A673 (cell line): Measurements from ENCODE around the gene CENPS. TPM values are rescaled to one million over a fixed set of nuclear protein-coding genes. Genes with fewer than 3 reads are reported as not detected.

Experiments
- BruUV-seq: library from RNA; stranded (reverse); fragments of 400-500 nt; replicated peaks from 2 replicates; lab custom pipeline; 2021; lab: Mats Ljungman, UMichigan
- CTCF ChIA-PET: fragments of 300-600 bp; sonication (Branson Sonifier 250); formaldehyde crosslinking; loops from one replicate; lab custom pipeline; 2022; ENCODE audit warnings: antibody characterized with exemption; lab: Charles Lee
- POLR2A ChIA-PET: fragments of 300-600 bp; sonication (Branson Sonifier 250); formaldehyde crosslinking; loops from one replicate; lab custom pipeline; 2022; ENCODE audit warnings: antibody characterized with exemption; ENCODE audit not compliant: low non-redundant PET; lab: Charles Lee
- DNase-seq: peaks from one replicate; pipeline ENCODE4 v3.0.0-alpha.2; 2015; ENCODE audit warnings: low spot score
- H3K27ac ChIP-seq: fragments of 200-600 bp; sonication (generic); 2 replicates; pipeline ENCODE4 v1.5.1; 2016; ENCODE audit warnings: mixed run types, low read depth, mild to moderate bottlenecking, mixed read lengths, antibody characterized with exemption, low read length; ENCODE audit not compliant: poor library complexity, severe bottlenecking
- H3K27me3 ChIP-seq: fragments of 200-600 bp; sonication (generic); replicated peaks from 2 replicates; pipeline ENCODE4 v1.6.1; 2017; ENCODE audit warnings: mixed run types, low read depth, mild to moderate bottlenecking, mixed read lengths, antibody characterized with exemption, low read length; ENCODE audit not compliant: insufficient read depth, poor library complexity
- H3K36me3 ChIP-seq: fragments of 200-600 bp; sonication (generic); 2 replicates; pipeline ENCODE4 v1.6.1; 2016; ENCODE audit warnings: mixed run types, mild to moderate bottlenecking, mixed read lengths, antibody characterized with exemption, low read length; ENCODE audit not compliant: insufficient read depth, poor library complexity, severe bottlenecking
- H3K4me1 ChIP-seq: fragments of 200-600 bp; sonication (generic); 2 replicates; pipeline ENCODE4 v1.6.1; 2017; ENCODE audit warnings: mixed run types, mild to moderate bottlenecking, mixed read lengths, antibody characterized with exemption, low read length; ENCODE audit not compliant: insufficient read depth, poor library complexity, severe bottlenecking
- H3K4me3 ChIP-seq: fragments of 200-600 bp; sonication (generic); 2 replicates; pipeline ENCODE4 v1.5.1; 2016; ENCODE audit warnings: low read depth, mixed run types, mild to moderate bottlenecking, mixed read lengths, low read length; ENCODE audit not compliant: poor library complexity, severe bottlenecking
- H3K9me3 ChIP-seq: fragments of 200-600 bp; sonication (generic); 2 replicates; pipeline ENCODE4 v1.6.1; 2016; ENCODE audit warnings: mixed run types, low read depth, mild to moderate bottlenecking, mixed read lengths, antibody characterized with exemption, low read length; ENCODE audit not compliant: poor library complexity, severe bottlenecking
- EZH2 ChIP-seq: fragments of 200-600 bp; sonication (generic); IDR thresholded peaks from 2 replicates; pipeline ENCODE4 v1.6.1; 2017; ENCODE audit warnings: borderline replicate concordance, low read depth, mild to moderate bottlenecking, mixed read lengths, antibody characterized with exemption, low read length; ENCODE audit not compliant: poor library complexity, severe bottlenecking
- intact Hi-C: fragments of 100-400 bp; cut with micrococcal nuclease; formaldehyde crosslinking; loops from one replicate; pipeline ENCODE4 v1.10.0; 2022; ENCODE audit not compliant: unreplicated experiment
- total RNA-seq: library from RNA; stranded (reverse); gene quantifications from 2 replicates; pipeline ENCODE4 v1.2.3, GENCODE V29; 2021
- TF ChIP-seq, protein P1 (sequence below): fragments of 300-800, 200-600 bp; sonication (generic); conservative IDR thresholded peaks from 2 replicates; pipeline ENCODE4 v1.5.1; 2017; ENCODE audit warnings: low read depth, mild to moderate bottlenecking, antibody characterized with exemption, low read length, moderate library complexity, mixed read lengths

CENPS gene
- total RNA-seq, 1 experiment from 2014 or later: 42.2 TPM

DNA sequence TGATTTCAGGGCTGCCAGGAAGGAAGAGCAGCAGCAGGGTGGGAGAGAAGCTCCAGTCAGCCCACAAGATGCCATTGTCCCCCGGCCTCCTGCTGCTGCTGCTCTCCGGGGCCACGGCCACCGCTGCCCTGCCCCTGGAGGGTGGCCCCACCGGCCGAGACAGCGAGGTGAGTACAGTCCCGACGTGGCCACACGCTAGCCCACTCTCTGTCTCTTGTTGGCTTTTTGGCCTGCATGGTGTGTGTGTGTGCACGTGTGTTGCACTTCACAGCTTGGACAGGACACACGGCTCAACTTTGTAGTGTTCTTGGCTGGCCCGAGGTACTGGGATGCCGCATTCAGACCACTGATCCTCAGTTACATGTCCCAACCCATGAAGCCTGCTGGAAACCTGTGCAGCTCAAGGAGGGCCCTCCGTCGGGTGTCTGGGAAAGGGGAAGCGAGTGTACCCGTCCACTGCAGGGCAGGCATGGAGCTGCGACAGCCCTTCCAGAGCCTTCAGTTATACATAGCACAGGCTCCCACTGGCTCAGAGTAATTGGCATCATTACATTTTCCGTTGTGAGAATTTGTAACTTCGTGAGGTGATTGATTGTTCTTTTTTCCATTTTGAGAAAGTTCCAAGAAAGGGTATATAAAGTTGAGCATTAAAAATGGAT, 20.1 kb downstream of the CENPS start:
- no TSS peak for BruUV-seq
- H3K4me3 ChIP-seq: no peak overlapping the region
- no peaks in the 10 kb centered on the region for H3K4me1 ChIP-seq
- H3K9me3 ChIP-seq: no peaks in the 10 kb centered on the region
- TF ChIP-seq EZH2: no peak
- TF ChIP-seq, protein P1, sequence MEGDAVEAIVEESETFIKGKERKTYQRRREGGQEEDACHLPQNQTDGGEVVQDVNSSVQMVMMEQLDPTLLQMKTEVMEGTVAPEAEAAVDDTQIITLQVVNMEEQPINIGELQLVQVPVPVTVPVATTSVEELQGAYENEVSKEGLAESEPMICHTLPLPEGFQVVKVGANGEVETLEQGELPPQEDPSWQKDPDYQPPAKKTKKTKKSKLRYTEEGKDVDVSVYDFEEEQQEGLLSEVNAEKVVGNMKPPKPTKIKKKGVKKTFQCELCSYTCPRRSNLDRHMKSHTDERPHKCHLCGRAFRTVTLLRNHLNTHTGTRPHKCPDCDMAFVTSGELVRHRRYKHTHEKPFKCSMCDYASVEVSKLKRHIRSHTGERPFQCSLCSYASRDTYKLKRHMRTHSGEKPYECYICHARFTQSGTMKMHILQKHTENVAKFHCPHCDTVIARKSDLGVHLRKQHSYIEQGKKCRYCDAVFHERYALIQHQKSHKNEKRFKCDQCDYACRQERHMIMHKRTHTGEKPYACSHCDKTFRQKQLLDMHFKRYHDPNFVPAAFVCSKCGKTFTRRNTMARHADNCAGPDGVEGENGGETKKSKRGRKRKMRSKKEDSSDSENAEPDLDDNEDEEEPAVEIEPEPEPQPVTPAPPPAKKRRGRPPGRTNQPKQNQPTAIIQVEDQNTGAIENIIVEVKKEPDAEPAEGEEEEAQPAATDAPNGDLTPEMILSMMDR: no peak
- CTCF ChIA-PET: no interaction called here
- H3K36me3 ChIP-seq: no peaks in the 10 kb centered on the region
- no peaks in the 10 kb centered on the region for H3K27me3 ChIP-seq
- DNase-seq: no peak
- intact Hi-C loops: no loop called here
- no peak overlapping the region for H3K27ac ChIP-seq
- POLR2A ChIA-PET: interaction anchor here (0.6 kb wide), 1 partner anchor 59 kb away, joined by 3 read pairs; no protein-coding TSS in a partner anchor

DNA sequence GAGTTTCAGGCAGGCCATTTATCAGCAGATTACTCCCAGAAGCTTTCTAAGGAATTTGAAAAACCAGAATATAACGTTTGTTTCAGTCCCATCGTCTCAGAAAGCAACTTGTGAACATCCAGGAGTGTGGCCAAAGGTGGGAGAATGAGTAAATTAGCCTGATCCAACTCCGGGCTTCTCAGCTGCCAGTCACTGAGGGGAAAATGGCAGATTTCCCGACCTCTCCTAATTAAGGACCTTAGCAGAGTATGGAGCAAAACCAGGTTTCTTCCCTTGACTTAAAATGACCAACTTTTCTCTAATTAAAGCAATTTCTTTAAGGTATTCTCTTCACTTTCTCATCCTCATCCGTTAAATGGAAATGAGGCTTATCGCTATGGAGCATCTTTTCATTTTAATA, 20.6 kb downstream of the CENPS start:
- ChIA-PET POLR2A (no interaction called here), CTCF (no interaction called here)
- no peak for TF ChIP-seq EZH2
- TF ChIP-seq, protein P1: no peak
- DNase-seq: no peak
- intact Hi-C loops: no loop called here
- H3K4me3 ChIP-seq: no peak overlapping the region
- no peak overlapping the region for H3K27ac ChIP-seq
- no peaks in the 10 kb centered on the region for H3K4me1 ChIP-seq
- no peaks in the 10 kb centered on the region for H3K27me3 ChIP-seq
- no TSS peak for BruUV-seq
- H3K9me3 ChIP-seq: no peaks in the 10 kb centered on the region
- H3K36me3 ChIP-seq: no peaks in the 10 kb centered on the region

DNA sequence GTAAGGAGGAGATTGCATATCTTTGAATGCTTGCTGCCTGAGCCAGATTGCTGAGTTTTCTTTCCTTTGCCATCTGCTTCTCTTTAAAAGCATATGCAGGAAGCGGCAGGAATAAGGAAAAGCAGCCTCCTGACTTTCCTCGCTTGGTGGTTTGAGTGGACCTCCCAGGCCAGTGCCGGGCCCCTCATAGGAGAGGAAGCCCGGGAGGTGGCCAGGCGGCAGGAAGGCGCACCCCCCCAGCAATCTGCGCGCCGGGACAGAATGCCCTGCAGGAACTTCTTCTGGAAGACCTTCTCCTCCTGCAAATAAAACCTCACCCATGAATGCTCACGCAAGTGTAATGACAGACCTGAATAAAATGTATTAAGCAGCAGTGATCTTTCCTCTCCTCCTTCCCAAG, 21.1 kb downstream of the CENPS start:
- TF ChIP-seq, protein P1: no peak
- no peak for TF ChIP-seq EZH2
- DNase-seq: no peak
- CTCF ChIA-PET: no interaction called here

More for the DNA sequence above, 21.1 kb downstream of the CENPS start:
- H3K4me1 ChIP-seq: no peaks in the 10 kb centered on the region
- POLR2A ChIA-PET: no interaction called here
- H3K27ac ChIP-seq: no peak overlapping the region
- H3K9me3 ChIP-seq: no peaks in the 10 kb centered on the region
- no peak overlapping the region for H3K4me3 ChIP-seq
- H3K27me3 ChIP-seq: no peaks in the 10 kb centered on the region
- intact Hi-C loops: no loop called here
- BruUV-seq: no TSS peak
- no peaks in the 10 kb centered on the region for H3K36me3 ChIP-seq
